ENCODE results near the gene SIRPB1. TPM values are rescaled to one million over a fixed set of nuclear protein-coding genes. Genes with fewer than 3 reads are reported as not detected.

Gene SIRPB1
- total RNA-seq, 1 experiment from 2014 or later = 2.4 TPM

DNA sequence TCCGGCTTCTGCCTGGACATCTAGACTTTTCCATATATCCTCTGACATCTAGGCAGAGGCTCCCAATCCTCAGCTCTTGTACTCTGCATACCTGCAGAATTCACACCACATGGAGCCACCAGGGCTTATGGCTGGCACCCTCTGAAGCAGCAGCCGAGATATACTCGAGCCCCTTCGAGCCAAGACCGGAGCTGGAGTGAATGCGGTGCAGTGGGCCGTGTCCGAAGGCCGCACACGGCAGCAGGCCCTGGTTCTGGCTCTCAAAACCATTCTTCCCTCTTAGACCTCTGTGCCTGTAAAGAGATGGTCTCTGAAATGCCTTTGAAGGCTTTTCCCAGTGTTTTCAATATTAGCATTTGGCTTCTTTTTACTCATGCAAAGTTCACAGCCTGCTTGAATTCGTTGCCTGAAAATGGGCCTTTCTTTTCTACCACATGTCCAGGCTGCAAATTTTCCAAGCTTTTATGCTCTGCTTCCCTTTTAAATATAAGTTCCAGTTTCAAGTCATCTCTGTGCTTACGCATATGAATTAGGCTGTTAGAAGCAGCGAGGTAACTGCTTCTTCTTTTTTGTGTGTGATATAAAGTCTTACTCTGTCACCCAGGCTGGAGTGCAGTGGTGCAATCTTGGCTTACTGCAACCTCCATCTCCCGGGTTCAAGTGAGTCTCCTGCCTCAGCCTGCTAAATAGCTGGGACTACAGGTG, 3.8 kb upstream of the SIRPB1 start:
- CTCF ChIA-PET = interaction anchor here (0.7 to 1.2 kb wide), 2 partner anchors 121 to 209 kb away, joined by 3 to 4 read pairs; no protein-coding TSS in a partner anchor
- H3K9me3 Mint-ChIP-seq (ENCODE audit: unreplicated experiment) = peaks cover 5% of the 10 kb centered on the region
- no peak overlapping the region for H3K4me3 Mint-ChIP-seq (ENCODE audit: unreplicated experiment)
- H3K36me3 Mint-ChIP-seq (ENCODE audit: insufficient read depth, unreplicated experiment) = no peaks in the 10 kb centered on the region
- no peak for DNase-seq (ENCODE audit: unreplicated experiment)
- TF ChIP-seq, protein P1, sequence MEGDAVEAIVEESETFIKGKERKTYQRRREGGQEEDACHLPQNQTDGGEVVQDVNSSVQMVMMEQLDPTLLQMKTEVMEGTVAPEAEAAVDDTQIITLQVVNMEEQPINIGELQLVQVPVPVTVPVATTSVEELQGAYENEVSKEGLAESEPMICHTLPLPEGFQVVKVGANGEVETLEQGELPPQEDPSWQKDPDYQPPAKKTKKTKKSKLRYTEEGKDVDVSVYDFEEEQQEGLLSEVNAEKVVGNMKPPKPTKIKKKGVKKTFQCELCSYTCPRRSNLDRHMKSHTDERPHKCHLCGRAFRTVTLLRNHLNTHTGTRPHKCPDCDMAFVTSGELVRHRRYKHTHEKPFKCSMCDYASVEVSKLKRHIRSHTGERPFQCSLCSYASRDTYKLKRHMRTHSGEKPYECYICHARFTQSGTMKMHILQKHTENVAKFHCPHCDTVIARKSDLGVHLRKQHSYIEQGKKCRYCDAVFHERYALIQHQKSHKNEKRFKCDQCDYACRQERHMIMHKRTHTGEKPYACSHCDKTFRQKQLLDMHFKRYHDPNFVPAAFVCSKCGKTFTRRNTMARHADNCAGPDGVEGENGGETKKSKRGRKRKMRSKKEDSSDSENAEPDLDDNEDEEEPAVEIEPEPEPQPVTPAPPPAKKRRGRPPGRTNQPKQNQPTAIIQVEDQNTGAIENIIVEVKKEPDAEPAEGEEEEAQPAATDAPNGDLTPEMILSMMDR (IDR thresholded peaks at IDR 0.05; ENCODE audit: unreplicated experiment) = no peak
- intact Hi-C loops (cut with micrococcal nuclease) = no loop called here
- H3K4me1 Mint-ChIP-seq (ENCODE audit: insufficient read depth, unreplicated experiment) = peaks cover 7% of the 10 kb centered on the region
- no peak overlapping the region for H3K27ac Mint-ChIP-seq (ENCODE audit: low read depth, unreplicated experiment)
- BruUV-seq (replicated peaks) = no TSS peak
- no peaks in the 10 kb centered on the region for H3K27me3 Mint-ChIP-seq (ENCODE audit: insufficient read depth, unreplicated experiment)
- POLR2A ChIA-PET = interaction anchor here (1.0 kb wide), 1 partner anchor 8 kb away, joined by 3 read pairs; no protein-coding TSS in a partner anchor

DNA sequence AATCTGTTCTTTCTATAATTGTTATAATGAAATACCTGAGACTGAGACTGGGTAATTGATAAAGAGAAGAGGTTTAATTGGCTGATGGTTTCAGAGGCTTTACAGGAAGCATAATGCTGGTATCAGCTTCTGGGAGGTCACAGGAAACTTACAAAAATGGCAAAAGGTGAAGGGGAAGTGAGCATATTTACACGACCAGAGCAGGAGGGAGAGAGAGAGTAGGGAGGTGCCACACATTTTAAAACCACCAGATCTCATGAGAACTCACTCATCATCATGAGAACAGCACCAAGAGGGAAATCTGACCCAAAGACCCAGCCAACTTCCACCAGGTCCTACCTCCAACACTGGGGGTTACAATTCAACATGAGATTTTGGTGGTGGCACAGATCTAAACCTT, 2.6 kb upstream of the SIRPB1 start:
- Mint-ChIP-seq H3K4me3 (ENCODE audit: unreplicated experiment) (no peak overlapping the region), H3K9me3 (ENCODE audit: unreplicated experiment) (peaks cover 7% of the 10 kb centered on the region), H3K4me1 (ENCODE audit: insufficient read depth, unreplicated experiment) (peaks cover 7% of the 10 kb centered on the region), H3K27me3 (ENCODE audit: insufficient read depth, unreplicated experiment) (no peaks in the 10 kb centered on the region), H3K27ac (ENCODE audit: low read depth, unreplicated experiment) (no peak overlapping the region), H3K36me3 (ENCODE audit: insufficient read depth, unreplicated experiment) (no peaks in the 10 kb centered on the region)
- TF ChIP-seq, protein P1 (IDR thresholded peaks at IDR 0.05; ENCODE audit: unreplicated experiment) = no peak
- intact Hi-C loops (cut with micrococcal nuclease) = no loop called here
- CTCF ChIA-PET = no interaction called here
- POLR2A ChIA-PET = no interaction called here
- no TSS peak for BruUV-seq (replicated peaks)
- no peak for DNase-seq (ENCODE audit: unreplicated experiment)

DNA sequence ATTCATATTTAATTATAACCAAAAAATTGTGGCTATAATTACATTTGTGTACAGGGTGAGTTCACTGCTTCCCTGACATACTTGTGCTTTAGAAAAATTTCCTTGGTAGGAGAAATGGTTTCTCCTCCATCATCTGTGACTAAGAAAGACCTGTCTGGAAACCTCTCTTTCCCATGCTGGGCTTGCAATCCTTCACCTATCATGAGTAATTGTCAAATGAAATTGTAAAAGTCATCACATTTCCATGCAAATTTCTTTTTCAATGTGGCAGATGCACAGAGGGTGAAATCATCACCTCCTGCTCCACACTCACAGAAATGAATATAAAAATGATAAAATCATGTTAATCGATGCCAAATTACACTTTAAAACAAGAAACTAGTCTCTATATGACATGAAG, 1.5 kb upstream of the SIRPB1 start:
- DNase-seq (ENCODE audit: unreplicated experiment) = no peak
- peaks cover 7% of the 10 kb centered on the region for H3K4me1 Mint-ChIP-seq (ENCODE audit: insufficient read depth, unreplicated experiment)
- TF ChIP-seq, protein P1 (IDR thresholded peaks at IDR 0.05; ENCODE audit: unreplicated experiment) = no peak
- CTCF ChIA-PET = interaction anchor here (0.6 kb wide), 1 partner anchor 156 kb away, joined by 3 read pairs; no protein-coding TSS in a partner anchor
- peaks cover 7% of the 10 kb centered on the region for H3K9me3 Mint-ChIP-seq (ENCODE audit: unreplicated experiment)
- POLR2A ChIA-PET = no interaction called here
- no TSS peak for BruUV-seq (replicated peaks)
- H3K27ac Mint-ChIP-seq (ENCODE audit: low read depth, unreplicated experiment) = no peak overlapping the region
- intact Hi-C loops (cut with micrococcal nuclease) = no loop called here
- H3K27me3 Mint-ChIP-seq (ENCODE audit: insufficient read depth, unreplicated experiment) = no peaks in the 10 kb centered on the region
- no peaks in the 10 kb centered on the region for H3K36me3 Mint-ChIP-seq (ENCODE audit: insufficient read depth, unreplicated experiment)
- no peak overlapping the region for H3K4me3 Mint-ChIP-seq (ENCODE audit: unreplicated experiment)

DNA sequence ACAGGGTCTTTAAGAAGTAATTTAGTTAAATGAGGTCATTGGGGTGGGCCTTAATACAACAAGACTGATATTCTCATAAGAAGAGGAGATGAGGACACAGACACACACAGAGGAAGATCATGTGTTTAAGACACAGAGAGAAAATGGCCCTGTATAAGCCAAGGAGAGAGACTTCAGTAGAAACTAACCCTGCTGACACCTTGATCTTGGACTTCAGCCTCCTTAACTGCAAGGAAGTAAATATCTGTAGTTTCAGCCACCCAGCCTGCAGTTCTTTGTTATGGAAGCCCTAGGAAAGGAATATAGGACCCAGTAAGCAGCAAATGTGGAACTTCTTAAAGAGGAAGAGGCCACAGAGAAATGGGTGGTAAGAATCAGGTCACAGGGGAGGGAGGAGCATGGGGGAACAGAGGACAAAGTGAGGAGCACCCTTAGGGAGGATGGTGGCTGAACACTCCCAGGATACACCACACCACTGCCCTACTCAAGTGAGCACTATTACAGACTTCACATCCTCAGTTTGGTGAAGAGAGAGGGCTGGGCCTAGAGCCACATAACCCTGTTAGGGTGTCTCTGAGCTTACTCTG, 762 bp downstream of the SIRPB1 start:
- TF ChIP-seq, protein P1 (IDR thresholded peaks at IDR 0.05; ENCODE audit: unreplicated experiment) = no peak
- Mint-ChIP-seq H3K4me1 (ENCODE audit: insufficient read depth, unreplicated experiment) (no peaks in the 10 kb centered on the region), H3K4me3 (ENCODE audit: unreplicated experiment) (no peak overlapping the region), H3K27ac (ENCODE audit: low read depth, unreplicated experiment) (no peak overlapping the region), H3K9me3 (ENCODE audit: unreplicated experiment) (peaks cover 7% of the 10 kb centered on the region), H3K27me3 (ENCODE audit: insufficient read depth, unreplicated experiment) (no peaks in the 10 kb centered on the region), H3K36me3 (ENCODE audit: insufficient read depth, unreplicated experiment) (no peaks in the 10 kb centered on the region)
- intact Hi-C loops (cut with micrococcal nuclease) = no loop called here
- no TSS peak for BruUV-seq (replicated peaks)
- no peak for DNase-seq (ENCODE audit: unreplicated experiment)
- CTCF ChIA-PET = interaction anchor here (0.7 kb wide), 1 partner anchor 931 kb away, joined by 3 read pairs; no protein-coding TSS in a partner anchor
- POLR2A ChIA-PET = no interaction called here

Data from MCF 10A (cell line).